ENCODE measurements around the gene RNF223. TPM values are rescaled to one million over a fixed set of nuclear protein-coding genes. Genes with fewer than 3 reads are reported as not detected.
"Not testable (repeated sequence)": the region's sequence is repeated elsewhere in the genome, so short reads cannot be mapped to it uniquely, and the experiment has no call there.

RNF223 gene
- total RNA-seq, 1 donor from 2014 or later = 0.05 TPM

DNA sequence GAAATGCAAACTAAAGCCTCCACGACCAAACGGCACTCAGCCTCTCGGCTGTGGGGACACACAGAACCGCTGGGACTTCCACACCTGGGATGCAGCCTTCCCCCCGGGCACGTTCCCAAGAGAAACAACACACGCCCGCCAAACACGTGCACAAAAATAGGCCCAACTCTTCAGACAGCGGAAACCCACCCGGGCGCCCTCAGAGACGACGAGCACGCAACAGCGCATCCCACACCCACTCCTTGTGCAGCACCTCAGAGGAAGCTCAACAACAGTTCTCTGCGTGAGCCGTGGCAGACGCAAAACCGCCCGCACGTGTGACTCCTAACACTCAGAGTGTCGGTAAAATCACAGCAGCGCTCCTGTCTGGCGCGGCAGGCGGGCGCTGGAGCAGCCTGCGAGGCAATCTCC is 36.5 kb upstream of the RNF223 start:
- DNase-seq (ENCODE audit: low read depth) = no peak

DNA sequence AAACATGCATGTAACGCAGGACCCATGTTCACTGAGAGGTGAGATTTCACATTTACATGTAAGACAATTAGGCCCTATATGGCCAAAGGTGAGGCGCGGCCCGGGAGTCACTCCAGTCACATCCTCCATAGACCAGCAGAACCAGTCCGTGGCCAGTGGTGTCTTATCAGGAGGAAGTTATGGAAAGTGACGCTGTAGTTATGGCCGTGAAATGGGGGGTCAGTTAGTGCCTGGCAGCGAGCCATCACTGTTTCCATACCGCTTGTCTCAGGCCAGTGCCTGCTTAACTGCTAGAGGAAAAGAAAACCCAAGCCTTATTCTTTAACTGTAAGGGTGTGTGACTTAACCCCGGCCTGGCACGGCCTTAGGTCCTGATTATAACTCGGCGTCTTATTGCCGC is 35.6 kb upstream of the RNF223 start:
- DNase-seq (ENCODE audit: low read depth) = no peak

DNA sequence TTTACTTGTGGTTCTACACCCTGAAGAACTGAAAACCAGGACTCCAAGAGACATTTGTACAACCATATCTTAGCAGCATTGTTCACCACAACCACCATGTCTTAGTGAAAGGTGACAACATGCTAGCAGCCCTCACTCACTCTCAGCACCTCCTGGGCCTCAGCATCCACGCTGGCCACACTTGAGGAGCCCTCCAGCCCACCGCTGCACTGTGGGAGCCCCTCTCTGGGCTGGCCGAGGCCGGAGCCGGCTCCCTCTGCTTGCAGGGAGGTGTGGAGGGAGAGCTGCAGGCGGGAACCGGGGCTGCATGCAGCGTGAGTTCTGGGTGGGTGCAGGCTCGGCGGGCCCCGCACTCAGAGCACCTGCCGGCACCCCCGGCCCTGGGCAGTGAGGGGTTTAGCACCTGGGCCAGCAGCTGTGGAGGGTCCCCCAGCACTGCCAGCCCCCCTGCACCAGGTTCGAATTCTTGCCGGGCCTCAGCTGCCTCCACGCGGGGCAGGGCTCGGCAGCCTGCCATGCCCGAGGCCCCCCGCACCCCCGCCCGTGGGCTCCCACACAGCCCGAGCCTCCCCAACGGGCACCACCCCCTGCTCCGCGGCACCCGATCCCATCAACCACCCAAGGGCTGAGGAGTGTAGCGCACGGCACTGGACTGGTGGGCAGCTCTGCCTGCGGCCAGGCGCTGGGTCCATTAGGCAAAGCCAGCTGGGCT is 32.6 kb upstream of the RNF223 start:
- DNase-seq (ENCODE audit: low read depth) = no peak

GRCh38 chr1:1104152-1104551 is 30.0 kb upstream of the RNF223 start:
- DNase-seq (ENCODE audit: low read depth) = not testable (repeated sequence)

DNA sequence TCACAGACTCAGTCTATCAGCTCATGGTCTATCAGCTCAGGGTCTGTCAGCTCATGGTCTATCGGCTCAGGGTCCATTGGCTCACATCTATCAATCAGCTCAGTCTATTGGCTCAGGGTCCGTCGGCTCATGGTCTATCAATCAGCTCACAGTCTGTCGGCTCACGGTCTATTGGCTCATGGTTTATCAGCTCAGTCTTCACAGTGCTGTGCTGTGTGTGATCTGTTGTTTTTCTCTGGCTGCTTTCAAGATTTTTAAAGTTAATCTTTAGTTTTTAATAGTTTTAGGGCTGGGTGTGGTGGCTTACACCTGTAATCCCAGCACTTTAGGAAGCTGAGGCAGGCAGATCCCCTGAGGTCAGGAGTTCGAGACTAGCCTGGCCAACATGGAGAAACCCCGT is 27.4 kb upstream of the RNF223 start:
- DNase-seq (ENCODE audit: low read depth) = no peak

DNA sequence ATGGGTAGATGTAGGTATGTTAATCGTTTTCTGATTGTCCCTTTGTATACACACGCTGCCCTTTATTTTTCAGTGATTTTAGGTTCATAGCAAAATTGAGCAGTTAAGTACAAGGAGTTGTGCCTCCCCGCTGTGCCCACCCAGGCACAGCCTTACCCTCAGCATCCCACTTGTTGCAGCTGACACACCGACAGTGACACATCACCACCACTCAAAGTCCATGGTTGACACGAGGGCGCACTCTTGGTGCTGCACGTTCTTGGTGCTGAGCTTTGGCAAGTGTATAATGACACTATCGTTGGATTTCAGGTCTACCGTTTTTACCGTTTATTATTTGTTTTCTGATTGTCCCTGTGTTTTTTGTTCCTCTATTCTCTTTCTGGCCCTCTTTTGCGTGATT is 26.2 kb upstream of the RNF223 start:
- no peak for DNase-seq (ENCODE audit: low read depth)

GRCh38 chr1:1099506-1100183 is 25.5 kb upstream of the RNF223 start:
- DNase-seq (ENCODE audit: low read depth) = no peak

DNA sequence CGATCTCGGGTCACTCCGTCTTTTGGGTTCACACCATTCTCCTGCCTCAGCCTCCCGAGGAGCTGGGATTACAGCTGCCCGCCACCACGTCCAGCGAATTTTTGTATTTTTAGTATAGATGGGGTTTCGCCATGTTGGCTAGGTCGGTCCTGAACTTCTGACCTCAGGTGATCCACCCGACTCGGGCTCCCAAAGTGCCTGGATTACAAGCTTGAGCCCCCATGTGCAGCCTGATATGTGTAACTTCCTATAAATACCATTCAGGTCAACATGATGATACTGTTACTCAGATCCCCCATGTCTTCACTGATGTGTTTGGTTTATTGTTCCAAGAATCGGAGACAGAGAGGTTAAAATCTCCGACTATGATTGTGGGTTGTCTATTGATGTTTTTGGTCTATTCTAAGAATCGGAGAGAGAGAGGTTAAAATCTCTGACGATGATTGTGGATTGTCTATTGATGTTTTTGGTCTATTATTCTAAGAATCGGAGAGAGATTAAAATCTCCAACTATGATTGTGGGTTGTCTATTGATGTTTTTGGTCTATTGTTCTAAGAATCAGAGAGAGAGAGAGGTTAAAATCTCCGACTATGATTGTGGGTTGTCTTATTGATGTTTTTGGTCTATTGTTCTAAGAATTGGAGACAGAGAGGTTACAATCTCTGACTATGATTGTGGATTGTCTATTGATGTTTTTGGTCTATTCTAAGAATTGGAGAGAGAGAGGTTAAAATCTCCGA is 24.7 kb upstream of the RNF223 start:
- DNase-seq (ENCODE audit: low read depth) = no peak

- not testable (repeated sequence) for DNase-seq (ENCODE audit: low read depth)
Observed at GRCh38 chr1:1096136-1096535, 22.0 kb upstream of the RNF223 start.

- no peak for DNase-seq (ENCODE audit: low read depth)
Observed at GRCh38 chr1:1094981-1095380, 20.9 kb upstream of the RNF223 start.

GRCh38 chr1:1093610-1093943 is 19.5 kb upstream of the RNF223 start:
- no peak for DNase-seq (ENCODE audit: low read depth)

DNA sequence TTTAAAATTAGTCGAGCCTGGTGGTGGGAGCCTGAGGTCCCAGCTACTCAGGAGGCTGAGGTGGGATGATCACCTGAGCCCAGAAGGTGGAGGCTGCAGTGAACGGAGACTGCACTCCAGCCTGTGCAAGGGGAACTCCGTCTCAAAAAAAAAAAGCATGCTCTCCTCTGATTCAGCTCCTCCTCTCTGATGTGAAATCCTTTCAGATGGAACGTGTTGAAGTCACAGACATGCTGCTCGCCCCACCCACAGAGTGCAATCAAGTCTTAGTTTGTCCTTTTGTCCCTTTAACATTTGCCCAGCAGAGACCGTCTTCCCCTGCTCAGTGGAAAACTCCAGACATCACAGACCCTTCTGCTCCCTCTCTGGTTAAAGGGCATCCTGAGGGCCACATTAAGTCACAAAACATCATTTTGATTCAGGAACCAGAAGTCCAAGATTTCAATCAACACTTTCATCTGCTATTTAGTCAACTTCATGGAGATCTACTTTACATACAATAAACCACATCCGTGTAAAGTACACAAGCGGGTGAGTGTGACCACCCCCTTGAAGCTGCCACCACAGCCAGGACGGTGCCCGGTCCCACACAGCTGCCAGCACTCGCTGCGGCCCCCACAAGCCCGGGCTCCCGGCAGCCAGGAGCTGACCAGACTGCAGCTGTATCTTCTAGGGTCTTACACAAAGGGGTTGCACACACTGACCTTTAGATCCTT is 18.9 kb upstream of the RNF223 start:
- DNase-seq (ENCODE audit: low read depth) = no peak

GRCh38 chr1:1092149-1092855 is 18.2 kb upstream of the RNF223 start:
- DNase-seq (ENCODE audit: low read depth) = no peak

GRCh38 chr1:1091344-1092148 is 17.4 kb upstream of the RNF223 start:
- DNase-seq (ENCODE audit: low read depth) = no peak

GRCh38 chr1:1090424-1091343 is 16.6 kb upstream of the RNF223 start:
- no peak for DNase-seq (ENCODE audit: low read depth)

DNA sequence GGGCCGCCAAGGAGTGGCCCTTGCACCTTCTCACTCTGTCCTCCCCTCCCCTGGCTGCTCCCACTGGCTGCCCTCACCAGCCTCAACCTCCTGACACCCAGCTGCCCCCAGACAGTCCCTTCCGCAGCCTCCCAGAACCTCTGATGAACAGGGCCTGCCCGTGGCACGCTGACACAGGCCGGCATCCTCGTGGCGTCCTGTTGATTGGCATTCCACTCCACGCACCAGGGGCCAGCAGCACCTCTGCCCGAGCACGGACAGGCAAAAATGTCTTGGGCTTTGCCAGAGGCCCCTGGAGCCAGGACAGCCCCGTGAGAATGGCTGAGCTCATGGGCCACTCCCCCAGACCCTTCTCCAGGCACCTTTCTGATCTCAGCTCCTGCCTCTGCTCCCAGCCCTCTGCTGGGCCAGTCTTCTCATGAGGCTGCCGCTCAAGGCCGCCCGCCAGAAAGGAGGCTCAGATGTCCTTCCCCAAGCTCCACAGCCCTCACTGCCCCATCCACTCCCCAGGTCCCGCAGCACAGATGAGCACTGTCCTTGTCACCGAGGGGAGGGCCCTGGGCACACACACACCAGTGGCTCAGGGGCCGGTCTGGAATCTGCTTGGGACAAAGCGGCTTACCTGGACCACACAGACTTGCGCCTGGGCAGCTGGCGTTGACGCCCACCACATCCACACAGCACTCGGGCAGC is 15.8 kb upstream of the RNF223 start:
- no peak for DNase-seq (ENCODE audit: low read depth)

- no peak for DNase-seq (ENCODE audit: low read depth)
Observed at GRCh38 chr1:1088801-1089680, 14.9 kb upstream of the RNF223 start.
